GM12878 (cell line): ENCODE results near the gene CRYAB. TPM values are rescaled to one million over a fixed set of nuclear protein-coding genes. Genes with fewer than 3 reads are reported as not detected.

Experiments used
- BRCA1 ChIP-seq: IDR thresholded peaks from 2 replicates; pipeline ENCODE4 v1.6.1; 2011; ENCODE audit warnings: low read depth, low read length, improper control_type of control experiment
- CREM ChIP-seq: IDR thresholded peaks from 2 replicates; pipeline ENCODE4 v1.6.1; 2014; ENCODE audit warnings: antibody characterized with exemption, low read depth
- DPF2 ChIP-seq: fragments of 450-650 bp; IDR thresholded peaks from 2 replicates; pipeline ENCODE4 v1.6.1; 2017; ENCODE audit warnings: mild to moderate bottlenecking
- HDAC2 ChIP-seq: fragments of 200-600 bp; sonication (generic); IDR thresholded peaks from 2 replicates; pipeline ENCODE4 v1.6.1; 2017
- KAT2A ChIP-seq: conservative IDR thresholded peaks from 2 replicates; pipeline ENCODE4 v1.6.1; 2011; ENCODE audit warnings: low read depth, low read length; ENCODE audit not compliant: control insufficient read depth
- SIN3A ChIP-seq: IDR thresholded peaks from 2 replicates; pipeline ENCODE4 v1.6.1; 2012; ENCODE audit warnings: low read depth, low read length, improper control_type of control experiment
- SIX5 ChIP-seq: IDR thresholded peaks from 2 replicates; pipeline ENCODE4 v1.6.1; 2011; ENCODE audit warnings: mild to moderate bottlenecking, low read depth, low read length, moderate library complexity; ENCODE audit not compliant: severe bottlenecking
- ZSCAN29 ChIP-seq: fragments of 450-650 bp; IDR thresholded peaks from 2 replicates; pipeline ENCODE4 v1.6.1; 2017; ENCODE audit warnings: mild to moderate bottlenecking, moderate library complexity
- polyA plus RNA-seq, 11 experiments: library from polyadenylated mRNA; depleted of rRNA in 4 of 11; unstranded in 6 of 11; stranded (reverse) in 5 of 11; fragments of >200 nt; fragmentation: Nextera tagmentation in 4 of 11; fragmentation: Illumina TruSeq in 1 of 11; extraction: Ambion mirVana in 4 of 11; extraction: Trizol in 1 of 11; gene quantifications; 1 replicate in 1 of 11; 2 replicates in 10 of 11; pipeline versions ENCODE4 v1.2.1 to v1.2.3, GENCODE V29; 2011 to 2016; ENCODE audit warnings: inconsistent platforms in 2 of 11, missing spikeins in 2 of 11, low read depth in 1 of 11
- total RNA-seq, 4 experiments: library from RNA; depleted of rRNA in 3 of 4; stranded (reverse); fragments of >200 nt in 3 of 4; fragmentation: Illumina TruSeq in 1 of 4; extraction: Trizol in 1 of 4; gene quantifications; 2 replicates each; pipeline versions ENCODE4 v1.2.1 to v1.2.3, GENCODE V29; 2013 to 2021
- TF ChIP-seq, protein P1 (sequence below): fragments of 450-650 bp; IDR thresholded peaks from 2 replicates; pipeline ENCODE4 v1.6.1; 2017; ENCODE audit warnings: mild to moderate bottlenecking, moderate library complexity

CRYAB gene
- total and polyA plus RNA-seq, 10 of the 15 experiments (the other 5 are each of a cell fraction or from before 2014, with no cell fraction given): 0.72 to 1.0 TPM; not detected in 8

DNA sequence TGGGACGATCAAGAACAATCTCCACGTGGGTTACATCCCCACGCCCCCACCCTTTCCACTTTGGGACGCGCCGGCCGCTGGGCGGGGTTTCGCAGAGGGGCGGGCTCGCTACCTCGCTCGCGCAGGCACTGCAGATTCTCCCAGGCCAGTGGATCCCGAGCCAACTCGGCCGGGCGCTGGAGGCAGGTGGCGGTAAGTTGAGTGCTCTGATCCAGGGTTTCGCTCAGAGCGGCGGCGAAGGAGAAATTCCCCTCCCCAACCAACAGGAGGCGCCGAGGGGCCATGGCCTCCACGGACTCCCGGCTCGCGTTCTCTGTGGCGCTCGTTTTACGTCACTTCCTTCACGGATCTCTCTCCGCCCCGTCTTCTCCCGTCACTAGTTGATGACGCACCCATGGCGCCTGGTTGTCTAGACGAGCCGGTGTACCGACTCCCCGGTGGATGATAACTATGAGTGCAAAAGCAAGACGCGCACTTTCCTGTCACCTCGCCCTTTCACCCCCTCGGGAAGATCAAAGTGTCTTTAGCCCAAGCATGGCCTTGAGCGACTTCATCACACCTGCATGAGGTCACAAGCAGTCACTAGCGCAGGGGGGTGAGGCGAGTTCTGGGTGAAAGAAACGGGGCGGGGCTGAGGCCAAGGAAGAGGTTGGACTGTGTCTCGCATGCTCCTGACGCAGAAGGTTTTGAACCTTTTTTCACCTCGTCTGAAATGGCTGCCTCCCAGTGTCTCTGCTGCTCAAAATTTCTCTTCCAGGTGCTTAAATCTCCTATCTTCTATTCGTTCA, 32.5 kb downstream of the CRYAB start, which contains the start of the genes CFAP68 and FDXACB1 (continued):
- TF ChIP-seq, protein P1, sequence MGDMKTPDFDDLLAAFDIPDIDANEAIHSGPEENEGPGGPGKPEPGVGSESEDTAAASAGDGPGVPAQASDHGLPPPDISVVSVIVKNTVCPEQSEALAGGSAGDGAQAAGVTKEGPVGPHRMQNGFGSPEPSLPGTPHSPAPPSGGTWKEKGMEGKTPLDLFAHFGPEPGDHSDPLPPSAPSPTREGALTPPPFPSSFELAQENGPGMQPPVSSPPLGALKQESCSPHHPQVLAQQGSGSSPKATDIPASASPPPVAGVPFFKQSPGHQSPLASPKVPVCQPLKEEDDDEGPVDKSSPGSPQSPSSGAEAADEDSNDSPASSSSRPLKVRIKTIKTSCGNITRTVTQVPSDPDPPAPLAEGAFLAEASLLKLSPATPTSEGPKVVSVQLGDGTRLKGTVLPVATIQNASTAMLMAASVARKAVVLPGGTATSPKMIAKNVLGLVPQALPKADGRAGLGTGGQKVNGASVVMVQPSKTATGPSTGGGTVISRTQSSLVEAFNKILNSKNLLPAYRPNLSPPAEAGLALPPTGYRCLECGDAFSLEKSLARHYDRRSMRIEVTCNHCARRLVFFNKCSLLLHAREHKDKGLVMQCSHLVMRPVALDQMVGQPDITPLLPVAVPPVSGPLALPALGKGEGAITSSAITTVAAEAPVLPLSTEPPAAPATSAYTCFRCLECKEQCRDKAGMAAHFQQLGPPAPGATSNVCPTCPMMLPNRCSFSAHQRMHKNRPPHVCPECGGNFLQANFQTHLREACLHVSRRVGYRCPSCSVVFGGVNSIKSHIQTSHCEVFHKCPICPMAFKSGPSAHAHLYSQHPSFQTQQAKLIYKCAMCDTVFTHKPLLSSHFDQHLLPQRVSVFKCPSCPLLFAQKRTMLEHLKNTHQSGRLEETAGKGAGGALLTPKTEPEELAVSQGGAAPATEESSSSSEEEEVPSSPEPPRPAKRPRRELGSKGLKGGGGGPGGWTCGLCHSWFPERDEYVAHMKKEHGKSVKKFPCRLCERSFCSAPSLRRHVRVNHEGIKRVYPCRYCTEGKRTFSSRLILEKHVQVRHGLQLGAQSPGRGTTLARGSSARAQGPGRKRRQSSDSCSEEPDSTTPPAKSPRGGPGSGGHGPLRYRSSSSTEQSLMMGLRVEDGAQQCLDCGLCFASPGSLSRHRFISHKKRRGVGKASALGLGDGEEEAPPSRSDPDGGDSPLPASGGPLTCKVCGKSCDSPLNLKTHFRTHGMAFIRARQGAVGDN: peak; percentile 75; the same call in 1 of the 2 replicates
- TF ChIP-seq ZSCAN29 (no peak), KAT2A (no peak), CREM (peak; percentile 100), HDAC2 (0 out of 2 replicates have a peak, but pooled peaks have one; percentile 26), DPF2 (no peak), BRCA1 (0 out of 2 replicates have a peak, but pooled peaks have one; percentile 38), SIN3A (no peak; the same call in 1 of the 2 replicates), SIX5 (peak; percentile 35)
